Colonic mucosa (tissue), 4 donors: ENCODE measurements around the gene DNAJA4. TPM values are rescaled to one million over a fixed set of nuclear protein-coding genes. Genes with fewer than 3 reads are reported as not detected.
"Not testable (repeated sequence)": the region's sequence is repeated elsewhere in the genome, so short reads cannot be mapped to it uniquely, and the experiment has no call there.

Experiments used
- DNase-seq: peaks from one replicate; pipeline ENCODE4 v3.0.0-alpha.2; 2020
- H3K27ac ChIP-seq: fragments of 200-600 bp; one replicate; pipeline ENCODE4 v1.8.0; 2021
- H3K27me3 ChIP-seq: fragments of 200-600 bp; one replicate; pipeline ENCODE4 v1.8.0; 2021
- H3K36me3 ChIP-seq: fragments of 200-600 bp; one replicate; pipeline ENCODE4 v1.8.0; 2021
- H3K4me1 ChIP-seq: fragments of 200-600 bp; one replicate; pipeline ENCODE4 v1.8.0; 2021; ENCODE audit warnings: mild to moderate bottlenecking
- H3K4me3 ChIP-seq: fragments of 200-600 bp; one replicate; pipeline ENCODE4 v1.8.0; 2021
- H3K9ac ChIP-seq, 2 donors: one replicate each; pipeline ENCODE4 v1.7.0; 2013; ENCODE audit warnings: control low read depth in 2 of 2, low read depth in 2 of 2, low read length in 2 of 2
- H3K9me3 ChIP-seq: fragments of 200-600 bp; one replicate; pipeline ENCODE4 v1.8.0; 2021
- CTCF ChIP-seq: fragments of 200-600 bp; IDR thresholded peaks from one replicate; pipeline ENCODE4 v1.8.0; 2022; ENCODE audit warnings: antibody characterized with exemption, mild to moderate bottlenecking
- intact Hi-C: fragments of 100-400 bp; cut with DNase I; formaldehyde crosslinking; loops from one replicate; pipeline ENCODE4 v1.14.1; 2022
- total RNA-seq, 2 donors: library from RNA; stranded (reverse); fragmentation: NEBNext Ultra II Directional in 1 of 2; extraction: Animal tissue kit (Norgen Biotek cat#: 25700) in 1 of 2; gene quantifications; one replicate each; pipeline ENCODE4 v1.2.1, GENCODE V29; 2021
- donor health status: healthy.
- donor health status: DM: no; HTN: no; CAD: no.
- donor health status: DM: no; HTN: no; CAD: no.

DNAJA4 gene
- total RNA-seq, 2 donors from 2014 or later: 42.6 to 54.5 TPM

- no peak for TF ChIP-seq CTCF
- no peaks in the 10 kb centered on the region for H3K27me3 ChIP-seq
- H3K4me3 ChIP-seq: no peak overlapping the region
- H3K36me3 ChIP-seq: no peaks in the 10 kb centered on the region
- intact Hi-C loops: loop anchor here (5.0 to 10.0 kb wide), 3 partner anchors 48 to 280 kb away; no protein-coding TSS in a partner anchor
- H3K4me1 ChIP-seq: no peaks in the 10 kb centered on the region
- no peak overlapping the region for H3K9ac ChIP-seq
- no peaks in the 10 kb centered on the region for H3K9me3 ChIP-seq
- DNase-seq: no peak
- no peak overlapping the region for H3K27ac ChIP-seq
Observed at GRCh38 chr15:78244893-78245292, 19.5 kb upstream of the DNAJA4 start.

GRCh38 chr15:78245392-78245791 lies 19.0 kb upstream of the DNAJA4 start:
- H3K9ac ChIP-seq, H3K36me3 ChIP-seq, H3K4me1 ChIP-seq, DNase-seq, H3K4me3 ChIP-seq, H3K9me3 ChIP-seq, H3K27me3 ChIP-seq, H3K27ac ChIP-seq: not testable (repeated sequence)
- intact Hi-C loops: loop anchor here (10.0 kb wide), 1 partner anchor 281 kb away; no protein-coding TSS in a partner anchor

GRCh38 chr15:78245976-78246620 lies 18.3 kb upstream of the DNAJA4 start:
- not testable (repeated sequence) for H3K4me1 ChIP-seq, H3K36me3 ChIP-seq, H3K27ac ChIP-seq, H3K4me3 ChIP-seq, H3K9me3 ChIP-seq, H3K27me3 ChIP-seq, DNase-seq, H3K9ac ChIP-seq
- intact Hi-C loops: loop anchor here (10.0 kb wide), 1 partner anchor 281 kb away; no protein-coding TSS in a partner anchor

GRCh38 chr15:78247911-78248310 lies 16.5 kb upstream of the DNAJA4 start:
- H3K9ac ChIP-seq: no peak overlapping the region
- H3K4me1 ChIP-seq: no peaks in the 10 kb centered on the region
- TF ChIP-seq CTCF: no peak
- H3K27ac ChIP-seq: no peak overlapping the region
- H3K9me3 ChIP-seq: no peaks in the 10 kb centered on the region
- H3K27me3 ChIP-seq: no peaks in the 10 kb centered on the region
- no peak for DNase-seq
- intact Hi-C loops: loop anchor here (10.0 kb wide), 1 partner anchor 283 kb away; no protein-coding TSS in a partner anchor
- H3K36me3 ChIP-seq: no peaks in the 10 kb centered on the region
- H3K4me3 ChIP-seq: no peak overlapping the region

GRCh38 chr15:78249131-78249530 lies 15.2 kb upstream of the DNAJA4 start:
- Histone ChIP-seq H3K4me1 (no peaks in the 10 kb centered on the region), H3K27ac (no peak overlapping the region), H3K27me3 (no peaks in the 10 kb centered on the region), H3K36me3 (no peaks in the 10 kb centered on the region), H3K9ac (no peak overlapping the region), H3K9me3 (no peaks in the 10 kb centered on the region), H3K4me3 (no peak overlapping the region)
- intact Hi-C loops: loop anchor here (10.0 kb wide), 1 partner anchor 284 kb away; no protein-coding TSS in a partner anchor
- TF ChIP-seq CTCF: no peak
- no peak for DNase-seq

- no peak for TF ChIP-seq CTCF
- intact Hi-C loops: no loop called here
Observed at GRCh38 chr15:78251136-78251535, 13.2 kb upstream of the DNAJA4 start.

More at GRCh38 chr15:78251136-78251535, 13.2 kb upstream of the DNAJA4 start:
- DNase-seq: no peak
- no peaks in the 10 kb centered on the region for H3K36me3 ChIP-seq
- no peaks in the 10 kb centered on the region for H3K9me3 ChIP-seq
- H3K9ac ChIP-seq: no peak overlapping the region
- no peaks in the 10 kb centered on the region for H3K4me1 ChIP-seq
- no peaks in the 10 kb centered on the region for H3K27me3 ChIP-seq
- no peak overlapping the region for H3K27ac ChIP-seq
- H3K4me3 ChIP-seq: no peak overlapping the region
